GM12878 (cell line): ENCODE data around the gene MRPL50. TPM values are rescaled to one million over a fixed set of nuclear protein-coding genes. Genes with fewer than 3 reads are reported as not detected.

Experiments used
- CREM ChIP-seq: IDR thresholded peaks from 2 replicates; pipeline ENCODE4 v1.6.1; 2014; ENCODE audit warnings: antibody characterized with exemption, low read depth
- polyA plus RNA-seq, 11 experiments: library from polyadenylated mRNA; depleted of rRNA in 4 of 11; unstranded in 6 of 11; stranded (reverse) in 5 of 11; fragments of >200 nt; fragmentation: Nextera tagmentation in 4 of 11; fragmentation: Illumina TruSeq in 1 of 11; extraction: Ambion mirVana in 4 of 11; extraction: Trizol in 1 of 11; gene quantifications; 1 replicate in 1 of 11; 2 replicates in 10 of 11; pipeline versions ENCODE4 v1.2.1 to v1.2.3, GENCODE V29; 2011 to 2016; ENCODE audit warnings: inconsistent platforms in 2 of 11, missing spikeins in 2 of 11, low read depth in 1 of 11
- total RNA-seq, 4 experiments: library from RNA; depleted of rRNA in 3 of 4; stranded (reverse); fragments of >200 nt in 3 of 4; fragmentation: Illumina TruSeq in 1 of 4; extraction: Trizol in 1 of 4; gene quantifications; 2 replicates each; pipeline versions ENCODE4 v1.2.1 to v1.2.3, GENCODE V29; 2013 to 2021

The MRPL50 gene
- total and polyA plus RNA-seq, 10 of the 15 experiments (the other 5 are each of a cell fraction or from before 2014, with no cell fraction given) = 12.8 to 79.4 (median 27.9) TPM

DNA sequence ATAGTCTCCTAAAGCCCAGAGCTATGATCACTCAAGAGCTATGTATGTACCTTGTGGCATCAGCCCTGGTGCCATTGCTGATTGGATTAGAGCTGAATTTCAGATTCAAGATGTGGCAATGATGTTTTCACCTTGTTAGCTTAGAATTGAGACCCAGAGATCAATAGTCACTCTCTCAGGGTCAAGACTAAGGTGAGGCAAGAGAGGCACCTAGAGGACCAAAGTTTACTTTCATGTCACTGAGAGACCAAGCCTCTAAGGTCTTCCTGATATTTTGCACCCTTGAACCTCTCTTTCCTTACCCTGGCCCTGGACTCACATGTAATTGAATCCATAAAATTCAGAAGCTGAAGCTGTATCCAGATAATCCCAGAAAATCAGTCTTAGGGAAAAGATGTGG lies 56.5 kb downstream of the MRPL50 start (continued):
- TF ChIP-seq CREM = no peak

Other genes starting within 250 kb of the MRPL50 start
- gene BAAT, start 13.6 kb downstream of the MRPL50 start, total RNA-seq (2014; rRNA removed) = 0.06 TPM in 1 of 2 replicates, not detected in the other
- gene BAAT, start 13.6 kb downstream of the MRPL50 start, total RNA-seq (2014; rRNA removed; fragmentation: Illumina TruSeq; extraction: Trizol) = 0.04 and 0.05 TPM in 2 replicates
- gene BAAT, start 13.6 kb downstream of the MRPL50 start, total RNA-seq (2021) = 0.16 and 0.26 TPM in 2 replicates
- 0.04 and 0.05 TPM in 2 replicates for gene BAAT, start 13.6 kb downstream of the MRPL50 start, polyA plus RNA-seq (2011; rRNA removed)
- gene BAAT, start 13.6 kb downstream of the MRPL50 start, polyA plus RNA-seq (2014; fragmentation: Illumina TruSeq; extraction: Trizol) = 0.06 and 0.08 TPM in 2 replicates
- under 1 TPM; 0.02 to 0.10 TPM for gene BAAT, start 13.6 kb downstream of the MRPL50 start, polyA plus RNA-seq (2014; fragmentation: Nextera tagmentation; extraction: Ambion mirVana)
- gene BAAT, start 13.6 kb downstream of the MRPL50 start, polyA plus RNA-seq (2014; rRNA removed) = 0.08 and 0.10 TPM in 2 replicates
- not detected for gene BAAT, start 13.6 kb downstream of the MRPL50 start, polyA plus RNA-seq (2016; fragmentation: Nextera tagmentation; extraction: Ambion mirVana)
- 7.9 and 9.8 TPM in 2 replicates for gene ZNF189, start 233 bp upstream of the MRPL50 start, total RNA-seq (2014; rRNA removed)
- gene ZNF189, start 233 bp upstream of the MRPL50 start, total RNA-seq (2014; rRNA removed; fragmentation: Illumina TruSeq; extraction: Trizol) = 12.2 and 12.3 TPM in 2 replicates
- gene ZNF189, start 233 bp upstream of the MRPL50 start, total RNA-seq (2021) = 8.7 and 9.6 TPM in 2 replicates
- gene ZNF189, start 233 bp upstream of the MRPL50 start, polyA plus RNA-seq (2011; rRNA removed) = 8.6 and 13.7 TPM in 2 replicates
- gene ZNF189, start 233 bp upstream of the MRPL50 start, polyA plus RNA-seq (2014; fragmentation: Illumina TruSeq; extraction: Trizol) = 10.7 and 12.6 TPM in 2 replicates
- gene ZNF189, start 233 bp upstream of the MRPL50 start, polyA plus RNA-seq (2014; fragmentation: Nextera tagmentation; extraction: Ambion mirVana) = 1 to 10 TPM; 3.1 to 3.6 TPM
- gene ZNF189, start 233 bp upstream of the MRPL50 start, polyA plus RNA-seq (2014; rRNA removed) = 5.8 and 6.9 TPM in 2 replicates
- 1 to 10 TPM; 5.1 to 5.2 TPM for gene ZNF189, start 233 bp upstream of the MRPL50 start, polyA plus RNA-seq (2016; fragmentation: Nextera tagmentation; extraction: Ambion mirVana)
- not detected in 2 replicates for gene ALDOB, start 37.2 kb upstream of the MRPL50 start, total RNA-seq (2014; rRNA removed)
- not detected in 2 replicates for gene ALDOB, start 37.2 kb upstream of the MRPL50 start, total RNA-seq (2014; rRNA removed; fragmentation: Illumina TruSeq; extraction: Trizol)
- 0.66 and 0.82 TPM in 2 replicates for gene ALDOB, start 37.2 kb upstream of the MRPL50 start, total RNA-seq (2021)
- gene ALDOB, start 37.2 kb upstream of the MRPL50 start, polyA plus RNA-seq (2011; rRNA removed) = 0.04 and 0.09 TPM in 2 replicates
- not detected in 2 replicates for gene ALDOB, start 37.2 kb upstream of the MRPL50 start, polyA plus RNA-seq (2014; fragmentation: Illumina TruSeq; extraction: Trizol)
- gene ALDOB, start 37.2 kb upstream of the MRPL50 start, polyA plus RNA-seq (2014; fragmentation: Nextera tagmentation; extraction: Ambion mirVana) = not detected
- gene ALDOB, start 37.2 kb upstream of the MRPL50 start, polyA plus RNA-seq (2014; rRNA removed) = 0.03 TPM in 1 of 2 replicates, not detected in the other
- gene ALDOB, start 37.2 kb upstream of the MRPL50 start, polyA plus RNA-seq (2016; fragmentation: Nextera tagmentation; extraction: Ambion mirVana) = not detected
- 15.0 and 16.4 TPM in 2 replicates for gene RNF20, start 135.2 kb upstream of the MRPL50 start, total RNA-seq (2014; rRNA removed)
- gene RNF20, start 135.2 kb upstream of the MRPL50 start, total RNA-seq (2014; rRNA removed; fragmentation: Illumina TruSeq; extraction: Trizol) = 25.2 and 26.3 TPM in 2 replicates
- 28.0 and 38.9 TPM in 2 replicates for gene RNF20, start 135.2 kb upstream of the MRPL50 start, total RNA-seq (2021)
- 27.1 and 31.6 TPM in 2 replicates for gene RNF20, start 135.2 kb upstream of the MRPL50 start, polyA plus RNA-seq (2011; rRNA removed)
- gene RNF20, start 135.2 kb upstream of the MRPL50 start, polyA plus RNA-seq (2014; fragmentation: Illumina TruSeq; extraction: Trizol) = 27.7 and 33.6 TPM in 2 replicates
- 10 to 100 TPM in 1 of 2 experiments, 1 to 10 TPM in 1; 7.5 to 12.6 TPM for gene RNF20, start 135.2 kb upstream of the MRPL50 start, polyA plus RNA-seq (2014; fragmentation: Nextera tagmentation; extraction: Ambion mirVana)
- 14.4 and 15.2 TPM in 2 replicates for gene RNF20, start 135.2 kb upstream of the MRPL50 start, polyA plus RNA-seq (2014; rRNA removed)
- 10 to 100 TPM; 29.7 to 30.4 TPM for gene RNF20, start 135.2 kb upstream of the MRPL50 start, polyA plus RNA-seq (2016; fragmentation: Nextera tagmentation; extraction: Ambion mirVana)
- gene PPP3R2, start 196.4 kb upstream of the MRPL50 start, total RNA-seq (2014; rRNA removed) = not detected in 2 replicates
- not detected in 2 replicates for gene PPP3R2, start 196.4 kb upstream of the MRPL50 start, total RNA-seq (2014; rRNA removed; fragmentation: Illumina TruSeq; extraction: Trizol)
- not detected in 2 replicates for gene PPP3R2, start 196.4 kb upstream of the MRPL50 start, total RNA-seq (2021)
- not detected in 2 replicates for gene PPP3R2, start 196.4 kb upstream of the MRPL50 start, polyA plus RNA-seq (2011; rRNA removed)
- not detected in 2 replicates for gene PPP3R2, start 196.4 kb upstream of the MRPL50 start, polyA plus RNA-seq (2014; fragmentation: Illumina TruSeq; extraction: Trizol)
- gene PPP3R2, start 196.4 kb upstream of the MRPL50 start, polyA plus RNA-seq (2014; fragmentation: Nextera tagmentation; extraction: Ambion mirVana) = not detected
- gene PPP3R2, start 196.4 kb upstream of the MRPL50 start, polyA plus RNA-seq (2014; rRNA removed) = not detected in 2 replicates
- gene PPP3R2, start 196.4 kb upstream of the MRPL50 start, polyA plus RNA-seq (2016; fragmentation: Nextera tagmentation; extraction: Ambion mirVana) = not detected